ENCODE results near the gene AHNAK2.

AHNAK2 gene

DNA sequence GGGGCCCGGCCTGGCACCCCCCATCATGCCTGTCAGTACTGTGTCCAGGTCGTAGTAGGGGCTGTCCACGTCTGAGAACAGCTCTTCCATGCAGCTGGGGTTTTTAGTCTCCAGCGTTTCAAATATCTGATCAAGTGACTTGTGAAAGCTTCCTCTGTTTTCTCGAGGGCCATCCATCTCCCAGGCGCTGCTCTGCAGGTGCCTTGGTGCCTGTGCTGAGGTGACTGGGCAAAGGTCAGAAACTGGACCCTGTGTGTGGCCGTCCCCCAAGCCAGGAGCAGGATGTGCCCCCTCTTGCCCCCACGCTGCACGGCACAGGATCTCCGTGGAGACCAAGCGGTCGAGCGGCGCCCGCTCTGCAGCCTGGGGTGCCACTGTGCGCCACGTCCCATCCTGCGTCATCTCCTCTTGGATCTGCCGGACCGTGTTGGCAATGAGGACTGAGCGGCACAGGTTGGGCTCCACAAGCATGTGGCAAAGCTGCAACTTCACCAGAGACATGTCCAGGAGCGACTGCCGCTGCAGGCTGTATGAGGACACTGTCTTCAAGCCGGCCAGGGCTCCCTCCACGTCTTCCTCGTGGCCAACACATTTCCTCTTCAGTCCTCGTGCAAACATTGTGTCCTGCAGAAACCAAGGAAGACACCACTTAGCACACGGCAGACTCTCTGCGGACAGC is 33.3 kb upstream of the AHNAK2 start:
- H3K36me3 ChIP-seq (ENCODE audit: control insufficient read depth, insufficient read depth, low read length), result peaks cover 80% of the 10 kb centered on the region
- no peaks in the 10 kb centered on the region for H3K9me3 ChIP-seq (ENCODE audit: control insufficient read depth, low read length)
- peaks cover 10% of the 10 kb centered on the region for H3K4me1 ChIP-seq (ENCODE audit: control insufficient read depth, insufficient read depth, low read length, poor library complexity, severe bottlenecking)
- WGBS, 2 experiments (ENCODE audit: insufficient coverage in 2 of 2), result 96 to 99% methylated on average over 29 of the region's 29 CpGs
- H3K4me3 ChIP-seq (ENCODE audit: extremely low read depth, insufficient read depth, low read length, poor library complexity, severe bottlenecking), result no peak overlapping the region
- no peak overlapping the region for H3K27ac ChIP-seq (ENCODE audit: low read depth, low read length, severe bottlenecking)

GRCh38 chr14:105010891-105011291 is 32.7 kb upstream of the AHNAK2 start:
- Histone ChIP-seq H3K4me3 (ENCODE audit: extremely low read depth, insufficient read depth, low read length, poor library complexity, severe bottlenecking) (no peak overlapping the region), H3K27ac (ENCODE audit: low read depth, low read length, severe bottlenecking) (no peak overlapping the region), H3K9me3 (ENCODE audit: control insufficient read depth, low read length) (no peaks in the 10 kb centered on the region), H3K36me3 (ENCODE audit: control insufficient read depth, insufficient read depth, low read length) (peaks cover 76% of the 10 kb centered on the region), H3K4me1 (ENCODE audit: control insufficient read depth, insufficient read depth, low read length, poor library complexity, severe bottlenecking) (peaks cover 10% of the 10 kb centered on the region)
- WGBS, 2 experiments (ENCODE audit: insufficient coverage in 2 of 2), result 77 to 90% methylated on average over 15 of the region's 17 CpGs

DNA sequence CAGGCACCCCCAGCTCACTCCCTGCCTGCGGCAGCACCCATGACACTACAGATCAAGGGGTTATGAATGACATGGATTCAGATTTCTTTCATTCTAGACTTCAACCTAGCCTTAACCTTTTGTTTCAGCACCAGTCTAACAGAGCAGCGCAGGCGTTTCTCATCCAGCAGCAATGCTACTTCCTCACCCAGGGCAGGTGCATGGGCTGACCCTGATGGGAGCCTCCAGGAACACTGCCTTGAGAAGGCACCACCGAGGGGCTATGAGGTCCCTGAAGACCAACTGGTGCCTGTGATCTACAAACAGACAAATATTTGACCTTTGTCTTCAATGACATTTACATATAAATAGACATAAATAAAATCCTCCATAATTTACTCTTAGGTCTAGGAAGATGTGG is 31.9 kb upstream of the AHNAK2 start:
- Histone ChIP-seq H3K27ac (ENCODE audit: low read depth, low read length, severe bottlenecking) (no peak overlapping the region), H3K36me3 (ENCODE audit: control insufficient read depth, insufficient read depth, low read length) (peaks cover 74% of the 10 kb centered on the region), H3K4me1 (ENCODE audit: control insufficient read depth, insufficient read depth, low read length, poor library complexity, severe bottlenecking) (peaks cover 3% of the 10 kb centered on the region), H3K9me3 (ENCODE audit: control insufficient read depth, low read length) (no peaks in the 10 kb centered on the region), H3K4me3 (ENCODE audit: extremely low read depth, insufficient read depth, low read length, poor library complexity, severe bottlenecking) (no peak overlapping the region)
- WGBS, 2 experiments (ENCODE audit: insufficient coverage in 2 of 2), result 88 to 100% methylated on average over 3 of the region's 4 CpGs

GRCh38 chr14:105007593-105008264 is 29.6 kb upstream of the AHNAK2 start:
- H3K4me1 ChIP-seq (ENCODE audit: control insufficient read depth, insufficient read depth, low read length, poor library complexity, severe bottlenecking), result no peaks in the 10 kb centered on the region
- 95 to 98% methylated on average over 13 to 19 of the region's 19 CpGs for WGBS, 2 experiments (ENCODE audit: insufficient coverage in 2 of 2)
- no peak overlapping the region for H3K4me3 ChIP-seq (ENCODE audit: extremely low read depth, insufficient read depth, low read length, poor library complexity, severe bottlenecking)
- peaks cover 59% of the 10 kb centered on the region for H3K36me3 ChIP-seq (ENCODE audit: control insufficient read depth, insufficient read depth, low read length)
- H3K27ac ChIP-seq (ENCODE audit: low read depth, low read length, severe bottlenecking), result no peak overlapping the region
- H3K9me3 ChIP-seq (ENCODE audit: control insufficient read depth, low read length), result no peaks in the 10 kb centered on the region

DNA sequence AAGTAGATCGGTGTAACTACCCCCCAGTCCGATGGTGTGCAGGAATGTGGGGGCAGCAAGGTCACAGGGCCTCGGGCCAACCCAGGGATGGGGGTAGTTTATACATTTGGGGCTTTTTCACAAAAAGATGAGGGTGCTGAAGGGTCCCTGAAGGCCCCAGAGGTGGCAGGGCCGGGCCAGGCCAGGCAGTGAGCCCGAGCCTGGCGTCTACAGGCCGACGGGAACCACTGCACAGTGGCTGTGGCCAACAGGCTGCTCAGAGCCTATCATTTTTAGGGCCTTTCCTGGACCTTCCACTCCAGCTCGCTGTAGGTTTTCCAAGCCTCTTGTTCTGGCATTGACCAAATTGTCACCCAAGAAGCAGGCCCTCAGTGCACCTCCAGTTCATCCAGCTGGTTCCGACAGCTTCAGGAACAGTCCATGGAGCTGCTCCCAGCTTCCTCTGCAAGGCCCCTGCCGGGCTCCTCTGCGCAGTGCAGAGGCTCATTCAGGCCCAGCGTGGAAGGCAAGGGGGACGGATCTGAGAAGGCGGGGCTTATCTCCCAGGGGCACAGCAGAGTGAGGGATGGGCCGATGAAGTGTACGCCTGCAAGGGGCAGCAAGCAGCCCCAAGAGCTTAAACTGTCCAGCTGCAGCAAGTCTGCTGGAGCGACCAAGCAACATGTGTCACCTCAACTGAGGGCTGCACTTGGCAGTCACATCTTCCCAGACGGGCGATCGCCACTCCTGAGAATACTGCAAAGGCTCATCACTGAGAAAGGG is 28.8 kb upstream of the AHNAK2 start:
- no peaks in the 10 kb centered on the region for H3K4me1 ChIP-seq (ENCODE audit: control insufficient read depth, insufficient read depth, low read length, poor library complexity, severe bottlenecking)
- no peak overlapping the region for H3K27ac ChIP-seq (ENCODE audit: low read depth, low read length, severe bottlenecking)
- no peaks in the 10 kb centered on the region for H3K9me3 ChIP-seq (ENCODE audit: control insufficient read depth, low read length)
- 90 to 95% methylated on average over 17 to 21 of the region's 21 CpGs for WGBS, 2 experiments (ENCODE audit: insufficient coverage in 2 of 2)
- no peak overlapping the region for H3K4me3 ChIP-seq (ENCODE audit: extremely low read depth, insufficient read depth, low read length, poor library complexity, severe bottlenecking)
- peaks cover 51% of the 10 kb centered on the region for H3K36me3 ChIP-seq (ENCODE audit: control insufficient read depth, insufficient read depth, low read length)

- no peak overlapping the region for H3K4me3 ChIP-seq (ENCODE audit: extremely low read depth, insufficient read depth, low read length, poor library complexity, severe bottlenecking)
- no peaks in the 10 kb centered on the region for H3K4me1 ChIP-seq (ENCODE audit: control insufficient read depth, insufficient read depth, low read length, poor library complexity, severe bottlenecking)
- no peak overlapping the region for H3K27ac ChIP-seq (ENCODE audit: low read depth, low read length, severe bottlenecking)
- no peaks in the 10 kb centered on the region for H3K9me3 ChIP-seq (ENCODE audit: control insufficient read depth, low read length)
- 95 to 98% methylated on average over 20 to 21 of the region's 21 CpGs for WGBS, 2 experiments (ENCODE audit: insufficient coverage in 2 of 2)
- H3K36me3 ChIP-seq (ENCODE audit: control insufficient read depth, insufficient read depth, low read length), result peaks cover 43% of the 10 kb centered on the region
These were observed 28.0 kb upstream of the AHNAK2 start for GRCh38 chr14:105005929-105006830.

GRCh38 chr14:105005329-105005928 is 27.3 kb upstream of the AHNAK2 start:
- 95 to 98% methylated on average over 19 to 20 of the region's 20 CpGs for WGBS, 2 experiments (ENCODE audit: insufficient coverage in 2 of 2)
- peaks cover 36% of the 10 kb centered on the region for H3K36me3 ChIP-seq (ENCODE audit: control insufficient read depth, insufficient read depth, low read length)
- H3K27ac ChIP-seq (ENCODE audit: low read depth, low read length, severe bottlenecking), result no peak overlapping the region
- no peak overlapping the region for H3K4me3 ChIP-seq (ENCODE audit: extremely low read depth, insufficient read depth, low read length, poor library complexity, severe bottlenecking)
- H3K4me1 ChIP-seq (ENCODE audit: control insufficient read depth, insufficient read depth, low read length, poor library complexity, severe bottlenecking), result no peaks in the 10 kb centered on the region
- H3K9me3 ChIP-seq (ENCODE audit: control insufficient read depth, low read length), result no peaks in the 10 kb centered on the region

- H3K4me3 ChIP-seq (ENCODE audit: extremely low read depth, insufficient read depth, low read length, poor library complexity, severe bottlenecking), result no peak overlapping the region
- no peaks in the 10 kb centered on the region for H3K4me1 ChIP-seq (ENCODE audit: control insufficient read depth, insufficient read depth, low read length, poor library complexity, severe bottlenecking)
- WGBS, 2 experiments (ENCODE audit: insufficient coverage in 2 of 2), result 91 to 92% methylated on average over 3 of the region's 3 CpGs
- H3K27ac ChIP-seq (ENCODE audit: low read depth, low read length, severe bottlenecking), result no peak overlapping the region
- H3K9me3 ChIP-seq (ENCODE audit: control insufficient read depth, low read length), result no peaks in the 10 kb centered on the region
- H3K36me3 ChIP-seq (ENCODE audit: control insufficient read depth, insufficient read depth, low read length), result peaks cover 9% of the 10 kb centered on the region
These were observed 21.2 kb upstream of the AHNAK2 start for GRCh38 chr14:104999361-104999760.

DNA sequence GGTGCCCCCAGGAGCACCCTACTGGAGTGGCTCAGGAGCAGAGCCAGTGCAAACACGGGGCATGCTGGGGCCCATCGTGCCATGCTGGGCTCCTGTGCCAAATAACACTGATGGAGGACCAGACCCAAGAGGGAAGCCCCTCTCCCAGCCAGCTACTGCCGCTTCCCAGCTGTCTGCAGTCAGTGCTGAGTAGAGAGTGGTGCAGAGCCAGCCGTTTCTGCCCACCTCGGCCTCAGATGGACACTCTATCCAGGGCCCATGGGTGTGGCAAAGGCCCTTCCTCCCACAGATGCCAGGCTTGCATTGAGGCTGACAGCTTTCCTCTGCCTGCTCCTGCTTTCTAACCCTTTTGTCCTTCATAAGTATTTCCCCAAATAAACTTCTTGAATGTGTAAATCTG is 20.6 kb upstream of the AHNAK2 start:
- Histone ChIP-seq H3K9me3 (ENCODE audit: control insufficient read depth, low read length) (no peaks in the 10 kb centered on the region), H3K27ac (ENCODE audit: low read depth, low read length, severe bottlenecking) (no peak overlapping the region), H3K4me3 (ENCODE audit: extremely low read depth, insufficient read depth, low read length, poor library complexity, severe bottlenecking) (no peak overlapping the region), H3K36me3 (ENCODE audit: control insufficient read depth, insufficient read depth, low read length) (peaks cover 11% of the 10 kb centered on the region), H3K4me1 (ENCODE audit: control insufficient read depth, insufficient read depth, low read length, poor library complexity, severe bottlenecking) (no peaks in the 10 kb centered on the region)
- WGBS, 2 experiments (ENCODE audit: insufficient coverage in 2 of 2), result 92 to 93% methylated on average over 4 to 5 of the region's 5 CpGs

- WGBS, 2 experiments (ENCODE audit: insufficient coverage in 2 of 2), result 90 to 93% methylated on average over 13 of the region's 13 CpGs
- no peaks in the 10 kb centered on the region for H3K9me3 ChIP-seq (ENCODE audit: control insufficient read depth, low read length)
- no peak overlapping the region for H3K4me3 ChIP-seq (ENCODE audit: extremely low read depth, insufficient read depth, low read length, poor library complexity, severe bottlenecking)
- H3K36me3 ChIP-seq (ENCODE audit: control insufficient read depth, insufficient read depth, low read length), result peaks cover 26% of the 10 kb centered on the region
- no peak overlapping the region for H3K27ac ChIP-seq (ENCODE audit: low read depth, low read length, severe bottlenecking)
- no peaks in the 10 kb centered on the region for H3K4me1 ChIP-seq (ENCODE audit: control insufficient read depth, insufficient read depth, low read length, poor library complexity, severe bottlenecking)
These were observed 18.3 kb upstream of the AHNAK2 start for GRCh38 chr14:104996483-104996882.

Measured in mesodermal cell (in vitro differentiated cells).